Measurements from ENCODE around the gene BCORL1.

- TF ChIP-seq CTCF (IDR thresholded peaks at IDR 0.05) (no peak), POLR2A (IDR thresholded peaks at IDR 0.05; ENCODE audit: low read depth) (no peak), POLR2AphosphoS5 (IDR thresholded peaks at IDR 0.05) (no peak), EP300 (IDR thresholded peaks at IDR 0.05) (no peak)
These were observed 68.9 kb downstream of the BCORL1 start for GRCh38 chrX:130051176-130051845.
